Measurements from ENCODE around the gene ZBTB4.

DNA sequence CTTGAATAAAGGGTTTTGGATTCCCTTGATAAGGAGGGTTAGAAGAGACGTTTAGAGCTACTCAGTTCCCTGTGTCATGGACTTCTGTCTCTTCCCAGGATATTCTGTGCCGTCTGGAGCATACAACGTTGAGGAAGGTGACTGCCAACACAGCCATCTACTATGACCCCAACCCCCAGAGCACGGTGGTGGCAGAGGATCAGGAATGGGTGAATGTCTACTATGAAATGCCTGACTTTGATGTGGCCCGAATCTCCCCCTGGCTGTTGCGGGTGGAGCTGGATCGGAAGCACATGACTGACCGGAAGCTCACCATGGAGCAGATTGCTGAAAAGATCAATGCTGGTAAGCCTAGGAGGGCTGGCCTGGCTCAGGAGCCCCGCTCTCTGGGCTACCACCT, 29.4 kb upstream of the ZBTB4 start:
- TF ChIP-seq, protein P1, sequence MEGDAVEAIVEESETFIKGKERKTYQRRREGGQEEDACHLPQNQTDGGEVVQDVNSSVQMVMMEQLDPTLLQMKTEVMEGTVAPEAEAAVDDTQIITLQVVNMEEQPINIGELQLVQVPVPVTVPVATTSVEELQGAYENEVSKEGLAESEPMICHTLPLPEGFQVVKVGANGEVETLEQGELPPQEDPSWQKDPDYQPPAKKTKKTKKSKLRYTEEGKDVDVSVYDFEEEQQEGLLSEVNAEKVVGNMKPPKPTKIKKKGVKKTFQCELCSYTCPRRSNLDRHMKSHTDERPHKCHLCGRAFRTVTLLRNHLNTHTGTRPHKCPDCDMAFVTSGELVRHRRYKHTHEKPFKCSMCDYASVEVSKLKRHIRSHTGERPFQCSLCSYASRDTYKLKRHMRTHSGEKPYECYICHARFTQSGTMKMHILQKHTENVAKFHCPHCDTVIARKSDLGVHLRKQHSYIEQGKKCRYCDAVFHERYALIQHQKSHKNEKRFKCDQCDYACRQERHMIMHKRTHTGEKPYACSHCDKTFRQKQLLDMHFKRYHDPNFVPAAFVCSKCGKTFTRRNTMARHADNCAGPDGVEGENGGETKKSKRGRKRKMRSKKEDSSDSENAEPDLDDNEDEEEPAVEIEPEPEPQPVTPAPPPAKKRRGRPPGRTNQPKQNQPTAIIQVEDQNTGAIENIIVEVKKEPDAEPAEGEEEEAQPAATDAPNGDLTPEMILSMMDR (IDR thresholded peaks at IDR 0.05; ENCODE audit: borderline replicate concordance, extremely low read depth, low read length, poor library complexity, severe bottlenecking) = no peak
- TF ChIP-seq EZH2 (IDR thresholded peaks at IDR 0.05; ENCODE audit: borderline replicate concordance, low read depth, low read length, severe bottlenecking) = no peak
